Activated CD8-positive, alpha-beta memory T cell treated with anti-CD3 and anti-CD28 coated beads for 36 hours (primary cell): ENCODE data around the gene TMEM88. TPM values are rescaled to one million over a fixed set of nuclear protein-coding genes. Genes with fewer than 3 reads are reported as not detected.

Experiments
- CTCF ChIA-PET: fragments of 350-600 bp; sonication (Branson Sonifier 250); formaldehyde crosslinking; loops from one replicate; lab custom pipeline; 2021; ENCODE audit warnings: antibody characterized with exemption; lab: Charles Lee
- POLR2A ChIA-PET: fragments of 350-600 bp; sonication (Branson Sonifier 250); formaldehyde crosslinking; loops from one replicate; lab custom pipeline; 2021; ENCODE audit warnings: antibody characterized with exemption; lab: Charles Lee
- total RNA-seq, 2 experiments: library from RNA; stranded (reverse); gene quantifications; one replicate each; pipeline ENCODE4 v1.2.3, GENCODE V29; 2021

The TMEM88 gene
- total RNA-seq, 2 experiments from 2014 or later: 4.6 to 5.9 TPM

GRCh38 chr17:7886227-7887037 lies 31.6 kb downstream of the TMEM88 start:
- CTCF ChIA-PET: interaction anchor here (0.7 to 2.2 kb wide), 6 partner anchors 23 to 199 kb away, joined by 3 to 8 read pairs (median 3); partner anchors contain the start of genes CYB5D1, NAA38, RNF227 and TP53
- POLR2A ChIA-PET: interaction anchor here (0.6 to 1.5 kb wide), 3 partner anchors 12 to 199 kb away, joined by 6 to 9 read pairs (median 7); partner anchors contain the start of genes CNTROB, TP53 and TRAPPC1

GRCh38 chr17:7887038-7887481 lies 32.2 kb downstream of the TMEM88 start:
- ChIA-PET CTCF (interaction anchor here (2.2 kb wide), 1 partner anchor 30 kb away, joined by 8 read pairs; the partner anchor contains the start of genes CYB5D1 and NAA38), POLR2A (no interaction called here)

GRCh38 chr17:7887482-7888183 lies 32.8 kb downstream of the TMEM88 start:
- ChIA-PET CTCF (no interaction called here), POLR2A (no interaction called here)

GRCh38 chr17:7888184-7888920 lies 33.5 kb downstream of the TMEM88 start, which contains the start of gene CHD3:
Gene CHD3 (plus strand): TSS chr17:7888789. CDS start chr17:7889001, 212 bp downstream.
- ChIA-PET CTCF (interaction anchor here (0.9 kb wide), 1 partner anchor 53 kb away, joined by 3 read pairs; no protein-coding TSS in a partner anchor), POLR2A (no interaction called here)

GRCh38 chr17:7889166-7889955 lies 34.5 kb downstream of the TMEM88 start:
- POLR2A ChIA-PET: no interaction called here
- CTCF ChIA-PET: no interaction called here

- ChIA-PET CTCF (interaction anchor here (0.5 kb wide), 1 partner anchor 147 kb away, joined by 3 read pairs; no protein-coding TSS in a partner anchor), POLR2A (no interaction called here)
Observed at GRCh38 chr17:7893187-7893880, 38.5 kb downstream of the TMEM88 start.

GRCh38 chr17:7894226-7894625 lies 39.4 kb downstream of the TMEM88 start:
- ChIA-PET POLR2A (no interaction called here), CTCF (no interaction called here)

GRCh38 chr17:7894866-7895265 lies 40.0 kb downstream of the TMEM88 start:
- ChIA-PET POLR2A (no interaction called here), CTCF (interaction anchor here (0.6 kb wide), 2 partner anchors 18 to 171 kb away, joined by 3 to 5 read pairs; no protein-coding TSS in a partner anchor)

- ChIA-PET POLR2A (interaction anchor here (0.5 to 1.0 kb wide), 2 partner anchors 10 to 16 kb away, joined by 3 read pairs; no protein-coding TSS in a partner anchor), CTCF (interaction anchor here (1.7 to 2.1 kb wide), 2 partner anchors 62 to 93 kb away, joined by 4 to 5 read pairs; no protein-coding TSS in a partner anchor)
Observed at GRCh38 chr17:7897090-7897489, 42.2 kb downstream of the TMEM88 start.

- CTCF ChIA-PET: interaction anchor here (0.6 to 2.1 kb wide), 4 partner anchors 34 to 439 kb away, joined by 3 to 5 read pairs (median 4); partner anchors contain the start of genes CNTROB and TRAPPC1
Observed at GRCh38 chr17:7897773-7898172, 42.9 kb downstream of the TMEM88 start.

GRCh38 chr17:7903154-7904103 lies 48.6 kb downstream of the TMEM88 start:
- ChIA-PET POLR2A (no interaction called here), CTCF (no interaction called here)

More at GRCh38 chr17:7897773-7898172, 42.9 kb downstream of the TMEM88 start:
- POLR2A ChIA-PET: interaction anchor here (0.5 kb wide), 1 partner anchor 15 kb away, joined by 3 read pairs; no protein-coding TSS in a partner anchor

Other genes with a start within 250 kb of the TMEM88 start
- gene FXR2, start 240.2 kb upstream of the TMEM88 start, total RNA-seq: 10 to 100 TPM; 46.4 to 47.2 TPM
- gene SAT2, start 227.2 kb upstream of the TMEM88 start, total RNA-seq: 10 to 100 TPM; 19.2 to 20.0 TPM
- gene SHBG, start 224.9 kb upstream of the TMEM88 start, total RNA-seq: not detected
- under 1 TPM; 0.21 to 0.25 TPM for gene ATP1B2, start 204.1 kb upstream of the TMEM88 start, total RNA-seq
- 100 to 1,000 TPM; 135 to 139 TPM for gene TP53, start 167.6 kb upstream of the TMEM88 start, total RNA-seq
- gene WRAP53, start 166.6 kb upstream of the TMEM88 start, total RNA-seq: 10 to 100 TPM; 32.9 to 33.1 TPM
- gene EFNB3, start 149.9 kb upstream of the TMEM88 start, total RNA-seq: under 1 TPM in 1 of 2 experiments, not detected in 1; 0.08 TPM
- gene DNAH2, start 137.3 kb upstream of the TMEM88 start, total RNA-seq: under 1 TPM; 0.10 to 0.23 TPM
- 10 to 100 TPM; 65.4 to 77.7 TPM for gene KDM6B, start 20.8 kb upstream of the TMEM88 start, total RNA-seq
- 10 to 100 TPM; 62.9 to 65.3 TPM for gene NAA38, start 2.5 kb downstream of the TMEM88 start, total RNA-seq
- 10 to 100 TPM; 15.9 to 16.6 TPM for gene CYB5D1, start 2.9 kb downstream of the TMEM88 start, total RNA-seq
- gene CHD3, start 33.7 kb downstream of the TMEM88 start, total RNA-seq: 100 to 1,000 TPM; 112 to 113 TPM
- 1 to 10 TPM; 4.4 to 4.5 TPM for gene RNF227, start 61.2 kb downstream of the TMEM88 start, total RNA-seq
- gene KCNAB3, start 74.8 kb downstream of the TMEM88 start, total RNA-seq: 1 to 10 TPM; 5.9 to 6.7 TPM
- 100 to 1,000 TPM; 144 to 156 TPM for gene TRAPPC1, start 76.9 kb downstream of the TMEM88 start, total RNA-seq
- 10 to 100 TPM; 40.1 to 44.4 TPM for gene CNTROB, start 77.1 kb downstream of the TMEM88 start, total RNA-seq
- gene GUCY2D, start 147.5 kb downstream of the TMEM88 start, total RNA-seq: not detected
- gene ALOX15B, start 184.0 kb downstream of the TMEM88 start, total RNA-seq: not detected
- 1 to 10 TPM; 1.7 TPM for gene ALOX12B, start 232.7 kb downstream of the TMEM88 start, total RNA-seq